22Rv1 (cell line): ENCODE results near the gene PTPRC.

Experiments used
- ZFX ChIP-seq: fragments of 450-650 bp; IDR thresholded peaks from 2 replicates; pipeline ENCODE4 v1.6.1; 2017; ENCODE audit warnings: antibody characterized with exemption, borderline replicate concordance
- TF ChIP-seq, protein P1 (sequence below): fragments of 450-650 bp; IDR thresholded peaks from 2 replicates; pipeline ENCODE4 v1.5.1; 2017; ENCODE audit warnings: mild to moderate bottlenecking

DNA sequence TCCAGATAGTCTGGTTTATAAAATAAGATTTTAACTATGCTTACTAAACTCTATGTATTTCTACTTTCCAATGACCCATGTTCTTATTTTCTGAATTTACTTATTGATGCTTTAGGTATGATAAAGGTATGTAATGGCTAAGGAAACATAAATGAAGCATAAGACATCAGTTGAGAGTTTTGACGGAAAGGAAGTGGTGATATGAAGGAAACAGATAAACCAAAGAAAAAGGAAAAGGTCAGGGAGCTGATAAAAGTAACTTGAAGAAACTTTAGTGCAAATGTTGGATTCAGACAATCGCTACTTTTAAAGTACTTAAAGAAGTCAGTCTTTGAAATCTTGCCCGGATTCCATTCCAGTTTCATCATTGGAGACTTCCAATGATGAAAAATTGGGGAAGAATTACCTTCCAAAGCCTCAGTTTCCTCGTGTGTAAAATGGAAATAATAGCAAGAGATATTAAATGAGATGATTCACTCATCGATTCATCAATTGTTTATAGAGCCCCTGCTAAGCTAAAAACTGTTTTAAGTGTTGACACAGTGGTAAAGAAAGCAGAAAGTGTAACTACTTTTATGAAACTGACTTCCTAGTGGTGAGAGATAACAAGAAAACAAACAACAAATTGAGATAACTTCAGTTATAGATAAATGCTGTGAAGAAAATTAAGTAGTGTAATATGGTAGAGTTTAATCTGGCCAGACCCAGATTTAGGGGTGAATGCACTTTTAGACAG is 10.6 kb downstream of the PTPRC start:
- TF ChIP-seq, protein P1, sequence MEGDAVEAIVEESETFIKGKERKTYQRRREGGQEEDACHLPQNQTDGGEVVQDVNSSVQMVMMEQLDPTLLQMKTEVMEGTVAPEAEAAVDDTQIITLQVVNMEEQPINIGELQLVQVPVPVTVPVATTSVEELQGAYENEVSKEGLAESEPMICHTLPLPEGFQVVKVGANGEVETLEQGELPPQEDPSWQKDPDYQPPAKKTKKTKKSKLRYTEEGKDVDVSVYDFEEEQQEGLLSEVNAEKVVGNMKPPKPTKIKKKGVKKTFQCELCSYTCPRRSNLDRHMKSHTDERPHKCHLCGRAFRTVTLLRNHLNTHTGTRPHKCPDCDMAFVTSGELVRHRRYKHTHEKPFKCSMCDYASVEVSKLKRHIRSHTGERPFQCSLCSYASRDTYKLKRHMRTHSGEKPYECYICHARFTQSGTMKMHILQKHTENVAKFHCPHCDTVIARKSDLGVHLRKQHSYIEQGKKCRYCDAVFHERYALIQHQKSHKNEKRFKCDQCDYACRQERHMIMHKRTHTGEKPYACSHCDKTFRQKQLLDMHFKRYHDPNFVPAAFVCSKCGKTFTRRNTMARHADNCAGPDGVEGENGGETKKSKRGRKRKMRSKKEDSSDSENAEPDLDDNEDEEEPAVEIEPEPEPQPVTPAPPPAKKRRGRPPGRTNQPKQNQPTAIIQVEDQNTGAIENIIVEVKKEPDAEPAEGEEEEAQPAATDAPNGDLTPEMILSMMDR, result no peak
- TF ChIP-seq ZFX, result no peak
